ENCODE measurements around the gene RGS6.

DNA sequence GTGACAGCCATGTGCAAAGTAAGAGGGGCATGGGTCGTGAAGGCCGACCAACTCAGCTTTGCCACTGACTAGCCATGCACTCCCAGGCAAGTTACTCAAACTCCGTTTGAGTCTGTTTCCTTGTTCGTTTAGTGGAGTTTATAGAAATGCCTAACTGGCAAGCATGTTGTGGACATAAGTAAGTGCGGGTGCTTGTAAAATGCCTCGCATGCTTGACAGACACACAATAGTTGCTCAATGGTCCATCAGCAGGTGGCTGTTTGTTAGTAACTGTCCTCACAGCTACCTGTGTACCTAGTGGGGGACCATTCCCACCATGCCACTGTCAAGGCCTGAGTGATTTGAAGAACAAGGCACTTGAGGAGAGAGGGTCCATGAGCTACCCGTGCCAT lies 623.4 kb downstream of the RGS6 start:
- TF ChIP-seq SP1 (IDR thresholded peaks at IDR 0.05) (no peak), ARNT (IDR thresholded peaks at IDR 0.05) (no peak), ZNF384 (IDR thresholded peaks at IDR 0.05) (no peak), SUZ12 (IDR thresholded peaks at IDR 0.05) (no peak), LEF1 (IDR thresholded peaks at IDR 0.05; ENCODE audit: borderline replicate concordance) (no peak), BHLHE40 (IDR thresholded peaks at IDR 0.05; ENCODE audit: borderline replicate concordance) (no peak), FOXM1 (IDR thresholded peaks at IDR 0.05; ENCODE audit: borderline replicate concordance) (no peak), CTBP1 (IDR thresholded peaks at IDR 0.05; ENCODE audit: borderline replicate concordance) (no peak), FOXA1 (IDR thresholded peaks at IDR 0.05) (no peak), TARDBP (IDR thresholded peaks at IDR 0.05) (no peak), HDGF (IDR thresholded peaks at IDR 0.05; ENCODE audit: borderline replicate concordance) (no peak), FOXK2 (IDR thresholded peaks at IDR 0.05) (no peak)
- TF ChIP-seq, protein P1, sequence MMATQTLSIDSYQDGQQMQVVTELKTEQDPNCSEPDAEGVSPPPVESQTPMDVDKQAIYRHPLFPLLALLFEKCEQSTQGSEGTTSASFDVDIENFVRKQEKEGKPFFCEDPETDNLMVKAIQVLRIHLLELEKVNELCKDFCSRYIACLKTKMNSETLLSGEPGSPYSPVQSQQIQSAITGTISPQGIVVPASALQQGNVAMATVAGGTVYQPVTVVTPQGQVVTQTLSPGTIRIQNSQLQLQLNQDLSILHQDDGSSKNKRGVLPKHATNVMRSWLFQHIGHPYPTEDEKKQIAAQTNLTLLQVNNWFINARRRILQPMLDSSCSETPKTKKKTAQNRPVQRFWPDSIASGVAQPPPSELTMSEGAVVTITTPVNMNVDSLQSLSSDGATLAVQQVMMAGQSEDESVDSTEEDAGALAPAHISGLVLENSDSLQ (IDR thresholded peaks at IDR 0.05), result no peak
